Measurements from ENCODE around the gene FARS2. TPM values are rescaled to one million over a fixed set of nuclear protein-coding genes. Genes with fewer than 3 reads are reported as not detected.

FARS2 gene
- total and polyA plus RNA-seq, 2 experiments from 2014 or later, result 9.9 to 15.4 TPM

GRCh38 chr6:5624256-5624655 is 362.9 kb downstream of the FARS2 start:
- 85% methylated on average over 6 of the region's 6 CpGs for WGBS (ENCODE audit: low lambda C conversion rate, missing lambda C conversion rate)
- H4K20me1 ChIP-seq (ENCODE audit: insufficient read depth, poor library complexity, severe bottlenecking), result no peaks in the 10 kb centered on the region

GRCh38 chr6:5626727-5627426 is 365.6 kb downstream of the FARS2 start:
- H3K79me2 ChIP-seq, result no peaks in the 10 kb centered on the region
- H3K4me3 ChIP-seq, result no peak overlapping the region
- H3K36me3 ChIP-seq (replicated peaks; ENCODE audit: insufficient read depth, low read depth), result no peaks in the 10 kb centered on the region
- H4K20me1 ChIP-seq (ENCODE audit: insufficient read depth, poor library complexity, severe bottlenecking), result no peaks in the 10 kb centered on the region
- no peak overlapping the region for H3K27ac ChIP-seq
- H3K4me1 ChIP-seq (ENCODE audit: insufficient read depth), result no peaks in the 10 kb centered on the region
- H3K9me2 ChIP-seq (replicated peaks; ENCODE audit: insufficient read depth), result no peaks in the 10 kb centered on the region
- WGBS (ENCODE audit: low lambda C conversion rate, missing lambda C conversion rate), result 83% methylated on average over 7 of the region's 7 CpGs
- TF ChIP-seq EZH2 (IDR thresholded peaks at IDR 0.05; ENCODE audit: borderline replicate concordance), result no peak
- no peak for TF ChIP-seq CTCF (IDR thresholded peaks at IDR 0.05; ENCODE audit: poor library complexity)
- no peak for TF ChIP-seq EZH2phosphoT487 (IDR thresholded peaks at IDR 0.05; ENCODE audit: low read depth, severe bottlenecking, unreplicated experiment)
- H2AFZ ChIP-seq, result no peak overlapping the region
- H3K4me2 ChIP-seq, result no peak overlapping the region
- no peaks in the 10 kb centered on the region for H3K27me3 ChIP-seq
- no peaks in the 10 kb centered on the region for H3K9me3 ChIP-seq (ENCODE audit: low read depth)
- DNase-seq (ENCODE audit: low spot score), result no peak

More at GRCh38 chr6:5624256-5624655, 362.9 kb downstream of the FARS2 start:
- H3K4me3 ChIP-seq, result no peak overlapping the region
- no peaks in the 10 kb centered on the region for H3K36me3 ChIP-seq (replicated peaks; ENCODE audit: insufficient read depth, low read depth)
- H3K4me2 ChIP-seq, result no peak overlapping the region
- no peak overlapping the region for H3K27ac ChIP-seq
- no peak for DNase-seq (ENCODE audit: low spot score)
- no peaks in the 10 kb centered on the region for H3K4me1 ChIP-seq (ENCODE audit: insufficient read depth)
- no peaks in the 10 kb centered on the region for H3K27me3 ChIP-seq
- H2AFZ ChIP-seq, result no peak overlapping the region
- no peak for TF ChIP-seq EZH2phosphoT487 (IDR thresholded peaks at IDR 0.05; ENCODE audit: low read depth, severe bottlenecking, unreplicated experiment)
- TF ChIP-seq EZH2 (IDR thresholded peaks at IDR 0.05; ENCODE audit: borderline replicate concordance), result no peak
- no peak for TF ChIP-seq CTCF (IDR thresholded peaks at IDR 0.05; ENCODE audit: poor library complexity)
- no peaks in the 10 kb centered on the region for H3K79me2 ChIP-seq
- no peaks in the 10 kb centered on the region for H3K9me3 ChIP-seq (ENCODE audit: low read depth)
- H3K9me2 ChIP-seq (replicated peaks; ENCODE audit: insufficient read depth), result no peaks in the 10 kb centered on the region

GRCh38 chr6:5630636-5631035 is 369.3 kb downstream of the FARS2 start:
- WGBS (ENCODE audit: low lambda C conversion rate, missing lambda C conversion rate), result 92% methylated on average over 5 of the region's 5 CpGs
- no peak for DNase-seq (ENCODE audit: low spot score)
- H2AFZ ChIP-seq, result no peak overlapping the region
- no peak overlapping the region for H3K27ac ChIP-seq
- no peaks in the 10 kb centered on the region for H3K4me1 ChIP-seq (ENCODE audit: insufficient read depth)
- TF ChIP-seq EZH2 (IDR thresholded peaks at IDR 0.05; ENCODE audit: borderline replicate concordance) (no peak), CTCF (IDR thresholded peaks at IDR 0.05; ENCODE audit: poor library complexity) (no peak), EZH2phosphoT487 (IDR thresholded peaks at IDR 0.05; ENCODE audit: low read depth, severe bottlenecking, unreplicated experiment) (no peak)
- no peaks in the 10 kb centered on the region for H3K9me2 ChIP-seq (replicated peaks; ENCODE audit: insufficient read depth)
- no peaks in the 10 kb centered on the region for H4K20me1 ChIP-seq (ENCODE audit: insufficient read depth, poor library complexity, severe bottlenecking)
- H3K27me3 ChIP-seq, result no peaks in the 10 kb centered on the region
- H3K4me3 ChIP-seq, result no peak overlapping the region
- no peaks in the 10 kb centered on the region for H3K79me2 ChIP-seq
- no peaks in the 10 kb centered on the region for H3K36me3 ChIP-seq (replicated peaks; ENCODE audit: insufficient read depth, low read depth)
- no peak overlapping the region for H3K4me2 ChIP-seq
- H3K9me3 ChIP-seq (ENCODE audit: low read depth), result no peaks in the 10 kb centered on the region

All from hepatocyte (in vitro differentiated cells).